HG03442 (cell line): ENCODE data around the gene OR52E1.

Experiments
- ATAC-seq: cut with Tn5 transposase; IDR thresholded peaks from one replicate; pipeline ENCODE4 v1.9.1; 2021; ENCODE audit warnings: mild to moderate bottlenecking, moderate library complexity; ENCODE audit not compliant: unreplicated experiment

The OR52E1 gene

GRCh38 chr11:5115339-5115738, 46.0 kb downstream of the OR52E1 start:
- ATAC-seq = no peak

GRCh38 chr11:5117588-5117987, 48.2 kb downstream of the OR52E1 start:
- no peak for ATAC-seq

- ATAC-seq = no peak
These were observed 49.5 kb downstream of the OR52E1 start for GRCh38 chr11:5118893-5119292.
